ENCODE data around the gene KIFAP3.
"Not testable (repeated sequence)": the region's sequence is repeated elsewhere in the genome, so short reads cannot be mapped to it uniquely, and the experiment has no call there.

The KIFAP3 gene

DNA sequence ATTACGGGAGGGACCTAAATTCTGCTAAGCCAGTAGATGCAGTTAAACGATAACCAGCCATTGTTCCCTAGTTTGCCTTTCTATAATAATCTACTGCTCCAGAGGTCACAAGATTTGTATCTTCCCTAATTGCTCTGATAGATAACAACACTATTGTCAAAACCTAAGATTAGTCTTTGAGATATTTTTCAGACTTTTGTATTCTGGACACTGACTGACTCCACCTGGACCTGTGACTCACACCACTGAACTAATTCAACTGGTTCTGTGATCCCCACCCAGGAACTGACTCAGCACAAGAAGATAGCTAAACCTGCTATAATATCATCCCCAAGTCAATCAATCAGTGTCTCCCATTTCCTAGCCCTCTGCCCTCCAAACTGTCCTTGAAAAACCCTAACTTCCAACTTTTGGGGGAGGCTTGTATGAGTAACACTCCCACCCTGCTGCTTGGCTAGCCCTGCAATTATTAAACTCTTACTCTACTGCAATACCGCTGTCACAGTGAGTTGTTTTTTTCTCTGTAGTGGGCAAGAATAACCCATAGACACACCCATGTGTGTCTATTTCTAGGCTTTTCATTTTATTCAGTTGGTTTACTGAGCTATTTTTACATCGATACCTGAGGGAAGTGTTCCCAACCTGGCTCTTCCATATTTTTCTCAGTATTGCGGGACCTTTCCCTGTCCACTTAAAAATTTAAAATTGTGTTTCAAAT is 11.2 kb downstream of the KIFAP3 start:
- no peak for DNase-seq (ENCODE audit: low spot score)

DNA sequence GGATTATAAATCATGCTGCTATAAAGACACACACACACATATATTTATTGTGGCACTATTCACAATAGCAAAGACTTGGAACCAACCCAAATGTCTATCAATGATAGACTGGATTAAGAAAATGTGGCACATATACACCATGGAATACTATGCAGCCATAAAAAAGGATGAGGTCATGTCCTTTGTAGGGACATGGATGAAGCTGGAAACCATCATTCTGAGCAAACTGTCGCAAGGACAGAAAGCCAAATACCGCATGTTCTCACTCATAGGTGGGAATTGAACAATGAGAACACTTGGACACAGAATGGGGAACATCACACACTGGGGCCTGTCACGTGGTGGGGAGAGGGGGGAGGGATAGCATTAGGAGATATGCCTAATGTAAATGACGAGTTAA is 12.8 kb downstream of the KIFAP3 start:
- not testable (repeated sequence) for DNase-seq (ENCODE audit: low spot score)

DNA sequence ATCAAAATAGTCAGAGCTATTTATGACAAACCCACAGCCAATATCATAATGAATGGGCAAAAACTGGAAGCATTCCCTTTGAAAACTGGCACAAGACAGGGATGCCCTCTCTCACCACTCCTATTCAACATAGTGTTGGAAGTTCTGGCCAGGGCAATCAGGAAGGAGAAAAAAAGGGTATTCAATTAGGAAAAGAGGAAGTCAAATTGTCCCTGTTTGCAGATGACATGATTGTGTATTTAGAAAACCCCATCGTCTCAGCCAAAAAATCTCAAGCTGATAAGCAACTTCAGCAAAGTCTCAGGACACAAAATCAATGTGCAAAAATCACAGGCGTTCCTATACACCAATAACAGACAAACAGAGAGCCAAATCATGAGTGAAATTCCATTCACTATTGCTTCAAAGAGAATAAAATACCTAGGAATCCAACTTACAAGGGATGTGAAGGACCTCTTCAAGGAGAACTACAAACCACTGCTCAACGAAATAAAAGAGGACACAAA is 14.4 kb downstream of the KIFAP3 start:
- DNase-seq (ENCODE audit: low spot score): not testable (repeated sequence)

DNA sequence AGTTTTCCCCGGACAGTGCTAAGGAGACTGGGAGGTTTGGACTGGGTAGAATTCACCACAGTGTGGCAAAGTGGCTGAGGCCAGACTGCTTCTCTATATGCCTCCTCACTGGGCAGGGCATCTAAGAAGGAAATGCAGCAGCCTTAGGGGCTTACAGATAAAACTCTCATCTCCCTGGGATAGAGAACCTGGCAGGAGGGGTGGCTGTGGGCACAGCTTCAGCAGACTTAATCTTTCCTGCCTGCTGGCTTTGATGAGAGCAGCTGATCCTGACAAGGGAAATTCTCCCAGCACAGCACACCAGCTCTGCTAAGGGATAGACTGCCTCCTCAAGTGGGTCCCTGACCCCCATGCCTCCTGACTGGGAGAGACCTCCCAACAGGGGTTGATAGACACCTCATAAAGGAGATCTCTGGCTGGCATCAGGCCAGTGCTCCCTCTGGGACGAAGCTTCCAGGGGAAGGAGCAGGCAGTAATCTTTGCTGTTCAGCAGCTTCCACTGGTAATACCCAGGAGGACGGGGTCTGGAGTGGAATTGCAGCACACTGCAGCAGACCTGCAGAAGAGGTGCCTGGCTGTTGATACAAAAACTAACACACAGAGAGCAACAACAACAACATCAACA is 25.2 kb downstream of the KIFAP3 start:
- DNase-seq (ENCODE audit: low spot score): no peak

DNA sequence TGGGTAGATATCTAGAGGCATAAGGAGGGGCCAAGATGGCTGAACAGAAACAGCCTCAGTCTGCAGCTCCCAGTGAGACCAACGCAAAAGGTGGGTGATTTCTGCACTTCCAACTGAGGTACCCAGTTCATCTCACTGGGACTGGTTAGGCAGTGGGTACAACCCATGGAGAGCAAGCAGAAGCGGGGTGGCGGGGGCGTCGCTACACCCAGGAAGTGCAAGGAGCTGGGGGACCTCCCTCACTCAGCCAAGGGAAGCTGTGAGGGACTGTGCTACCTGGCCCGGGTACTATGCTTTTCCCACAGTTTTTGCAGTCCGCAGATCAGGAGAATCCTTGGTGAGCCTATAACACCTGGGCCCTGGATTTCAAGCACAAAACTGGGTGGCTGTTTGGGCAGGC is 26.0 kb downstream of the KIFAP3 start:
- no peak for DNase-seq (ENCODE audit: low spot score)

DNA sequence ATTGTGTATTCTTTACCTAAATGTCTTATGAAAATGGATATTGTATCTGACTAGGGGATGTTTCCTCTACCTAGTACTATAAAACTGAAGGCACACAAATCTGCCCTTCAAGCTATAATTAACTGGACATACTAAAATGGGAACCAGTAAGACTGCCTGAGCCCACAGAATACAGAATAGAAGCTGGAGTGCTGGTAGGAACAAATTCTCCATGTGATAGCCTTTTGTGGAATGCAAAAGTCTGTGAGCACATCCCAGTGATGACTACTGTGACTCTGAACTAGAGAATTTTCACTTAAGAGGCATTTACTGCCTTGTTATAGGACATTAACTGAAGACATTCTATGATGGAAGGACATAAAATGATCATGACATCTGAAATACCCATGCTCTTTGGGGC is 30.3 kb downstream of the KIFAP3 start:
- DNase-seq (ENCODE audit: low spot score): no peak

DNA sequence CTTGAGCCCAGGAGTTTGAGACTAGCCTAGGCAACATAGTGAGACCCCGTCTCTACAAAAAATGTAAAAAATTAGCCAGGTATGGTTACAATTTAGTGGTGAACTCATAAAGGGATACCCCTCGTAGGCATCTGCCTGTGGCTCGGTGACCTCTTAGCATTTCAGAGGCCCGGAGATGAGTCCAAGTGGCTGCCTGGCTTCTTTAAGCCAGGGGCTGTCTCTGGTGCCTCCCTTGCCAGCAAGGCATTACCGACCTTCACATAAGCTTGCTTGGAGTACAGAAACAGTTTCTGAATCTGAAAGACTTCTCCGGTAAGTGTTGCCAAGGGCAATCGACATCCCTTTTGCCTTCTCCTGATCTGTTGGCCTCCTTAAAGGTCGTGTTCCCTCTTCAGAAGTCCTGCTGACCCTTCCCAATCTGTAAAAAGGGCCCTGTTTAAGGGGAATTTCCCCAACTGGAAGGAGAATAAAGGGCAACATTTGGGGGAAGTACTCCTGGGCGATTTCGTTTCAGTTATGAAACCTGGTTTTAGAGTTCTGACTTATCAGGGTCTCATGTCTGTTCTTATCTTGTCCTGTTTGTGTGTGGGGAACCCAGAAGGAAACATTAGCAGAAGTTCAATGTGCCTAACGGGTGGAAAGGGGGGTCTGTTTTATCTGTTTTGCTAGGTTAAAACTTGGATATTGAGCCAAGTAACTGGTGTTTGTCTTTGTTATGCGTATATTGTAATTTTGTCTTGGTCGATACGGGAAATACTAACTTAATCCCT is 32.9 kb downstream of the KIFAP3 start:
- DNase-seq (ENCODE audit: low spot score): no peak

DNA sequence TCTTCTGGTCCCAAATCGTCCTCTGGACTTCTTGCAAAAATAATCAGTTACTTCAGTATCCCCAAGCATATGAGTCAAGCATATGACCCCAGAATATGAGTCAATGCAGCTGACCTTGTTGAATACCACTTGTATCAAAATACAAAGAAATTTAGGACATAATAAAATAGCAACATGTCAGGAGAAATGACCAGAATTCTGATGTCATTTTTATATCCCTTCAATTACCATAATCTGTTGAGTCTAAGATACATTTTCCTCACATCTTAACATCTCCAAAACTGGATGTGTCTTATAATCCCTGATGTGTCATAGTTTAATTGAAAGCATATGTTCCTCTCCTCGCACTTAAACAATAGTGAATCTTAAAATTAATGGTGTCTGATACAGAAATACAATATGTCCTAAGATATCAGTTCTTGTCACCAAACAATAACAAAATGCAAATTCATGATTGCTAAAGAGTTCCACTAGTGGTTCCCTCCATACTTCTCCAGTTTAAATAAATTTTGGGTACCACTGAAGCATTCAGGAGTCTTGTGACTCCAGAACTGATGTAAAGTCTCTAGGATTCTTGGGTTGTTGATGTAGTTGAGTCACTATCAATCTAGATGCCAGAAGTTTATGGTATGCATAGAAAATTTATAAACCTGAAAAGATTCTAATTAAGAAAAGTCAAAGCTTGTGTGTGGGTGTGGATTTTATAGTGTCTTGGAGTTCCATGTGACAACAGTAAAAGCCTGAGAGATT is 41.8 kb downstream of the KIFAP3 start:
- no peak for DNase-seq (ENCODE audit: low spot score)

DNA sequence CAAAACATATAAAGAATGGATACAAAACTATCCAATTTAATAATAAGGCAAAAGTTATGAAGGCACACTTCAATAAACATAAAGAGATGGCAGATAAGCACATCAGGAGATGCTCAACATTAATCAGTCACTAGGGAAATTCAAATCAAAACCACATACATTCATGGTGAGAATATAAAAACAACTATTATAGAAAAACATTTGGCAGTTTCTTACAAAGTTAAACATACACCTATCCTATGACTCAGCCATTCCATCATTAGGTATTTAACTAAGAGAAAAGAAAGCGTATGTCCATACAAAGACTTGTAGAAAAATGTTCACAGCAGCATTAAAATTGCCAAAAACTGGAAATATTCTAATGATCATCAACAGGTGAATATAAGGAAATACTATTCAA is 44.3 kb downstream of the KIFAP3 start:
- DNase-seq (ENCODE audit: low spot score): no peak

DNA sequence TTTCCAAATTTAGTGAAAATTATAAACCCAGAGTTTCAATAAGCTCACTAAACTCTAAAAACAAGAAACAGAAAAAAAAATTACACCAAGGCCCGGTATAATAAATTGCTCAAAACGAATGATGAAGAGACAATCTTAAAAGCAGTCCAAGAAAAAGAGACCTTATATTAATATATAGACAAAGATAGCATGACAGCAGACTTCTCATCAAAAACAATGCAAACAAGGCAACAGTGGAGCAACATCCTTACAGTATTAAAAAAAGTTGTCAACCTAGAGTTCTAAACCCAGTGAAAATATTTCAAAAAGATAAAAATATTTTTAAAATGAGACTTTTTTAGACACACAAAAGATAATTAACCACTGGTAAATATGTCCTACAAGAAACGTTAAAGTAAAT is 46.7 kb downstream of the KIFAP3 start:
- DNase-seq (ENCODE audit: low spot score): no peak

DNA sequence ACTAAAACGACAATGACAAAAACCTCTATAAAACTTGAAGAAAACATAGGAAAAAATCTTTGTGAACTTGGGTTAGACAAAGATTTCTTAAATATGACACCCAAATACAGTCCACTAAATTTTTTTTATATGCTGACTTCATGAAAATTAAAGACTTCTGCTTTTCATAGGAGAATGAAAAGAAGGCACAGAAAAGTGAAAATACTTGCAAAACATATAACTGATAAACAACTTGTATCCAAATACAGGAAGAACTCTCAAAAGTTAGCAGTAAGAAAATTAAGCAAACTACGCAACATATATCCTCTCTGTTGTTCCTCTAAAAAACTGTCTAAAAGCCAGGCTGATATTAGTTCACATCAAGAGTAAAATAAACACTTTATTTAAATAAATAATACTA is 53.6 kb downstream of the KIFAP3 start:
- DNase-seq (ENCODE audit: low spot score): no peak

DNA sequence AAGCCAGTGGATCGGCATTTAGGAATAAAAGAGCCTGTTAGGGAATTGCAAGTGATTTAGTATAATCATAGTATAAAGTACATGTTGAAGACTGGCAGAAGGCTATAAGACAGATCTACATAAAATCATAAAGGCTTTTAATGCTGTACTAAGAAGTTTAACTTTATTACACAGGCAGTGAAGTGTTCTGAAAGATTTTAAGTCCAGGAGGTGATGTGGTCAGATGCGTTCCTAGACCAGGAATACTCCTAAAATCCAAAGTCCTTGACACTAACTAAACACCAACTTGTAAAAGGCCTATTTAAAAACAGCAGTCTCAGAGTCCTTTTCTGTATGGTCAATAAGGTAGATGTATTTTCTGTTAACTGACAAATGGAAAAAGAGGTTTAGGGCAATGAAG is 57.0 kb downstream of the KIFAP3 start:
- no peak for DNase-seq (ENCODE audit: low spot score)

DNA sequence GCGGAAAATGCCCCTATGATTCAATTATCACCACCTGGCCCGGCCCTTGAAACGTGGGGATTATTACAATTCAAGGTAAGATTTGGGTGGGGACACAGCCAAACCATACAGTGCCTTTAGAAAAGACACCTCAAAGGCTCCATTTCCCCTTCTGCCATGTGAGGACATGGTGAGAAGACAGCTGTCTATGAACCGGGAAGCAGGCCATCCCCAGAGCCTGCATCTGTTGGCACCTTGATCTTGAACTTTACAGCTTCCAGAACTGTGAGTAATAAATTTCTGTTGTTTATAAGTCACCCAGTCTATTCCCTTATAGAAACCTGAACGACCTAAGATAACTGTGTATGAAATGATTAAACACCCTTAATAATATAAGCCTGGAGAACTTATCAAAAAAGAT is 61.6 kb downstream of the KIFAP3 start:
- no peak for DNase-seq (ENCODE audit: low spot score)

DNA sequence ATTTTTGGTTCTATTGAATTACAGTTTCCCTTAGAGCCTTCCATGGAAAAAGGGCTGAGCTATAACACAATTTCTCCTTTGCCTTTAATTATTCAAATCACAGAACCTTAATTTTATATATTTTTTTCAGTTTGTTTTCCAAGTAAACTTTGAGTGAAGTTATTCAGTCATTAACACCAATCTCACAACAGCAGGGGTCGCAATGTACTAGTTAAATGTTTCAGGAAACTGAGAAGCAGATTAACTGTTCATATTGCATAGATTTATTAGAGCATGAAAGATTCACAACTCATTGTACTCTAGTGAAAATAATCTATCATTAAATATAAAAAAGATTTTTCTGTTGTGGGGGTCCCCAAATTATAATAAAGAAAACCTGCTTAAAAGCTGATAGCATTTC is 64.1 kb downstream of the KIFAP3 start:
- no peak for DNase-seq (ENCODE audit: low spot score)

DNA sequence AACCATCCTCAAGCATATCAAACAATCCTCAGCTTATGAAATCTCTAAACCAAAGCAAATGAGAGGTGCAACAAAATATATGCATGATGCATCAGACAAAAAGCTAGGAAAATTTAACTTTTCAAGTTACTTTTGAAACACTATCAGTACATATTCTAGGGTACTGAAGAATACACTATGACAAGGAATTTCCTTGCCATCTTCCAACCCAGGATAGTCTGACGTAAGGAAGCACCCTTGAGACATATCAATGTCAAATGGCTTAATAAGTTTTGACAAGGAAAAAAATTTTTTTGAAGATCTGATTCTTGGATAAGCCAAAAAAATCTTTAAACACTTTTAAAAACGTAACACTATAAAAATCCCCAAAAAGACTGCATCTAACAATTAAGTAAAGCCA is 64.9 kb downstream of the KIFAP3 start:
- no peak for DNase-seq (ENCODE audit: low spot score)

DNA sequence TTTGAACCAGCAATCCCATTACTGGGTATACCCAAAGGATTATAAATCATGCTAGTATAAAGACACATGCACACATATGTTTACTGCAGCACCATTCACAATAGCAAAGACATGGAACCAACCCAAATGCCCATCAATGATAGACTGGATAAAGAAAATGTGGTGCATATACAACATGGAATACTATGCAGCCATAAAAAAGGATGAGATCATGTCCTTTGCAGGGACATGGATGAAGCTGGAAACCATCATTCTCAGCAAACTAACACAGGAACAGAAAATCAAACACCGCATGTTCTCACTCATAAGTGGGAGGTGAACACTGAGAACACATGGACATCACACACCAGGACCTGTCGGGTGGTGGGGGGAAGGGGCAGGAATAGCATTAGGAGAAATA is 65.8 kb downstream of the KIFAP3 start:
- not testable (repeated sequence) for DNase-seq (ENCODE audit: low spot score)

DNA sequence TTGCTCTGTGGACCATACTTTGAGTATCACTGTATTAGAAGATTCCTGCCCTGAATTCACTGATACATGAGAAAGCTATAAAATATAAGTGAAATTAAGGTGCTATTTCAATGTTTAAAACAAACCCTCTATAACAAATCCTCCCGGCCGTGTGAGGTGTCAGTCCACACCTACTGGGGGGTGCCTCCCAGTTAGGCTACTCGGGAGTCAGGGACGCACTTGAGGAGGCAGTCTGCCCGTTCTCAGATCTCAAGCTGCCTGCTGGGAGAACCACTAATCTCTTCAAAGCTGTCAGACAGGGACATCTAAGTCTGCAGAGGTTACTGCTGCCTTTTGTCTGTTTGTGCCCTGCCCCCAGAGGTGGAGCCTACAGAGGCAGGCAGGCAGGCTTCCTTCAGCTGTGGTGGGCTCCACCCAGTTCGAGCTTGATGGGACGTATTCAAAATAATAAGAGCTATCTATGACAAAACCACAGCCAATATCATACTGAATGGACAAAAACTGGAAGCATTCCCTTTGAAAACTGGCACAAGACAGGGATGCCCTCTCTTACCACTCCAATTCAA is 71.1 kb downstream of the KIFAP3 start:
- not testable (repeated sequence) for DNase-seq (ENCODE audit: low spot score)

DNA sequence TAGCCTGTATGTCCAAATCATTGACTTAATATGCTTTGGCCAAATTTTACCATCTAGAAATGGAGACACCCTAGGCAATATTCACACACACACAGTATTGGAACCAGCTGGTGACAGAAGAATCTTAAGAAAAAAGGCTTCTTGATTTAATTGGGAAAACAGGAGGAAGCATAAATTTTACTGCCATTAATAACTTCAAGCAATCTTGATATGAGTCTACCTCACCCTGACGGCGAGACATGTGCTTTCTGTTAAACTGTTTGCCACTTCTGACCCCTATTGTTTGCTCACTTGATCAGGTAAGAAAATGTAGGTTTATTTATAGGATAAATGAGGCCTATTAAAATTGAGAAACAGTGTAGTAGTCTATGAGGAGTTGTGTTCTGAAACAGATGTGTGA is 73.2 kb downstream of the KIFAP3 start:
- DNase-seq (ENCODE audit: low spot score): no peak

DNA sequence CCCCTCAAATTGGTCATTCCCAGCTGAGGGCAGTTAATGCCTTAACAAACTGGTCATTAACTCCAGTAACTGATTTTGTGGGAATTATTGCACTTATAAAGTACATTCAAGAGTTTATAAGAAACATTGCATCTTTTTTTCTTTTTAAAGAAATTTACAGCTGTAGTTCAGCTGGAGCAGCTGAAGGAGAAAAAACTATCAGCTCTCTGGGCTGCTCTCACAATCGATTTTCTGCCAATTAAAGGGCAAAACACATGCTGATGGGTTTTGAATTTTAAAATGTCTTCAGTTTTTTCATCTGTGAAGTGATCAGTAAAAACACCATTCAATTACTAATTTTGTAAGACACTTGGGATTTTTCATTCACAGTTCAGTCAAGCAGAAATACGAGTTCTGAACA is 74.7 kb downstream of the KIFAP3 start:
- no peak for DNase-seq (ENCODE audit: low spot score)

DNA sequence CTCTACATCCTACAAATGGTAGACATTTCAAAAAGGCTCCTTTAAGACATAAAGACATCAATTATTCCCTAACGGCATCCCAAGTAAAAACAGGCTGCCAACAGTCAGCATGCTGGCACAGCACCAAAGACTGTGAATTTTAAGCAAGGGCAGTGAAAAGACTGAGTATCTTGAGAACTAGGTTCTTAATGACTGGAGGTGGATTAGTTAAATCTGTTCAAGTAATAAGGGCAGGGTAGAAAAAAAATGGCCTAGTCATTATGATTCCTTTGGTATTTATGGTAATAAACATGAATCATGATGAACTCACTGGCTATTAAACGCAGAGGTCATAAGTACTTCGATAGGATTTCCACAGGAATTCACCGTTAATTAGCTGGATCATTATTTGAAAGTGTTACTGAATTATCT is 75.2 kb downstream of the KIFAP3 start:
- DNase-seq (ENCODE audit: low spot score): no peak

DNA sequence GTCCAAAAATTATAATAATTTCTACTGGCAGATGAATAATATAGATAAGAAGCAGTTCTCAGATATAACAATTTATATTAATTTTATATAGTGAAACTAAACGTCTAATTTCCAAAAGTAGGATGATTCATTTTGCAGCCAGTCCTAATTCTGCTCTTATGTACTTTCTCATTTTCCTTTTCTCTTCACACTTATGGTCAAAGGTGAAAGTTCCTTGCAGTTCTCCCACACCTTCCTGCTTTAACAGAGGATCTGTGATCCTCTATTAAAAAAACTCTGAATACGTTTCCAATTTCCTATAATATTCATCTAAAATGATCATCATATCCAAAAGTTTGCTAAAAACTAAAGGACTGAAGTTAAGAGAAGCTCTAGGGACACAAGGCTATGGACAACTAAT is 78.5 kb downstream of the KIFAP3 start:
- DNase-seq (ENCODE audit: low spot score): no peak

DNA sequence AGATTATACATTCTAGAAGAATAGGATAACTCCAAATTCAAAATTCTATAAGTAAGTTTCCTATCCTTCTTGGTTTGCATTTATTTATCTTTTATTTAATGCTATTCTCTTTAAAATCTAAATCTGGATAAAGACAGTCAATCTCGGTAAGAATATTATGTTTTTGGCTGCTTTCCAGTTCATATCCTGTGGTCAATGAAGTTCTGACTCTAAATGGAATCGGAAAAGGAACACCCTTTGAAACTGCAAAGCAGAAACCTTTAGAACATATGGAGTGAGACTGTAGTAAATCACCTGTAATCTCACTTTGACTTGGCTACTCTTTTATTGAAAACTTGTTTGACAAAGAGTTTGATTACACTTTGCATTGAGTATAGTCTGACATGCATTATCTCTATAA is 85.2 kb downstream of the KIFAP3 start:
- DNase-seq (ENCODE audit: low spot score): no peak
